OCI-LY7 (cell line): ENCODE measurements around the gene GBF1.

Source experiments
- CTCF ChIP-seq: fragments of 200-600 bp; sonication (generic); conservative IDR thresholded peaks from 2 replicates; pipeline ENCODE4 v1.5.1; 2014; ENCODE audit warnings: mild to moderate bottlenecking, antibody characterized with exemption, low read length, moderate library complexity, mixed read lengths
- EZH2phosphoT487 ChIP-seq: fragments of 200-600 bp; sonication (generic); IDR thresholded peaks from 2 replicates; pipeline ENCODE4 v1.6.1; 2018; ENCODE audit warnings: low read depth, borderline replicate concordance, mild to moderate bottlenecking, mixed run types, antibody characterized with exemption, low read length, moderate library complexity, mixed read lengths

- TF ChIP-seq CTCF (no peak), EZH2phosphoT487 (no peak)
Measured at GRCh38 chr10:102416283-102416682, 171.0 kb downstream of the GBF1 start.
